ENCODE results near the gene THSD7B. TPM values are rescaled to one million over a fixed set of nuclear protein-coding genes. Genes with fewer than 3 reads are reported as not detected.

THSD7B gene
- total and polyA plus RNA-seq, 2 experiments from 2014 or later: 0.86 to 3.8 TPM

DNA sequence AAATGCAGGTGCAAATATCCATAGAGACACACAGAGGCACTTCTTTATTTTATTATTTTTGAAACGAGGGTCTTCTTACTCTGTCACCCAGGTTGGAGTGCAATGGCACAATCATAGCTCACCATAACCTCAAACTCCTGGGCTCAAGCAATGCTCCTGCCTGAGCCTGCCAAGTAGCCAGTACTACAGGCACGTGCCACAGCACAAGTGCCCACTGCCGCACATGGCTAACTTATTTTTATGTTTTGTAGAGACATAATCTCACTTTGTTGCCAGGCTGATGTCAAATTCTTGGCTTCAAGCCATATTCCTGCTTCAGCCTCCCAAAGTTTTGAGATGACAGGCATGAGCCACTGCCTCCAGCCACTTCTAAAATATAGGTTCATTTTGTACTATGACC, 537.6 kb downstream of the THSD7B start:
- Mint-ChIP-seq H3K9me3 (peaks cover 15% of the 10 kb centered on the region; the same call in 2 of the 3 replicates), H3K4me1 (no peaks in the 10 kb centered on the region), H3K4me3 (no peak overlapping the region), H3K27me3 (ENCODE audit: insufficient read depth, low read depth, poor library complexity) (no peaks in the 10 kb centered on the region), H3K36me3 (ENCODE audit: low read depth) (peaks cover 9% of the 10 kb centered on the region), H3K27ac (no peak overlapping the region)
- TF ChIP-seq ZNF331 (CRISPR knock-in tag; IDR thresholded peaks at IDR 0.05; ENCODE audit: low read depth) (no peak), EZH2phosphoT487 (IDR thresholded peaks at IDR 0.05; ENCODE audit: unreplicated experiment) (no peak), JUNB (IDR thresholded peaks at IDR 0.05; ENCODE audit: unreplicated experiment) (no peak), ZNF114 (CRISPR knock-in tag; IDR thresholded peaks at IDR 0.05) (no peak), STAT1 (IDR thresholded peaks at IDR 0.05; ENCODE audit: unreplicated experiment) (no peak), CREB1 (CRISPR knock-in tag; IDR thresholded peaks at IDR 0.05; ENCODE audit: low read depth) (no peak), EZH2 (IDR thresholded peaks at IDR 0.05; ENCODE audit: low read depth, unreplicated experiment) (no peak), POLR2AphosphoS5 (IDR thresholded peaks at IDR 0.05; ENCODE audit: low read depth) (no peak), NANOG (IDR thresholded peaks at IDR 0.05; ENCODE audit: borderline replicate concordance) (no peak)
- TF ChIP-seq, protein P1, sequence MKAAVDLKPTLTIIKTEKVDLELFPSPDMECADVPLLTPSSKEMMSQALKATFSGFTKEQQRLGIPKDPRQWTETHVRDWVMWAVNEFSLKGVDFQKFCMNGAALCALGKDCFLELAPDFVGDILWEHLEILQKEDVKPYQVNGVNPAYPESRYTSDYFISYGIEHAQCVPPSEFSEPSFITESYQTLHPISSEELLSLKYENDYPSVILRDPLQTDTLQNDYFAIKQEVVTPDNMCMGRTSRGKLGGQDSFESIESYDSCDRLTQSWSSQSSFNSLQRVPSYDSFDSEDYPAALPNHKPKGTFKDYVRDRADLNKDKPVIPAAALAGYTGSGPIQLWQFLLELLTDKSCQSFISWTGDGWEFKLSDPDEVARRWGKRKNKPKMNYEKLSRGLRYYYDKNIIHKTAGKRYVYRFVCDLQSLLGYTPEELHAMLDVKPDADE (IDR thresholded peaks at IDR 0.05): no peak
- TF ChIP-seq, protein P2, sequence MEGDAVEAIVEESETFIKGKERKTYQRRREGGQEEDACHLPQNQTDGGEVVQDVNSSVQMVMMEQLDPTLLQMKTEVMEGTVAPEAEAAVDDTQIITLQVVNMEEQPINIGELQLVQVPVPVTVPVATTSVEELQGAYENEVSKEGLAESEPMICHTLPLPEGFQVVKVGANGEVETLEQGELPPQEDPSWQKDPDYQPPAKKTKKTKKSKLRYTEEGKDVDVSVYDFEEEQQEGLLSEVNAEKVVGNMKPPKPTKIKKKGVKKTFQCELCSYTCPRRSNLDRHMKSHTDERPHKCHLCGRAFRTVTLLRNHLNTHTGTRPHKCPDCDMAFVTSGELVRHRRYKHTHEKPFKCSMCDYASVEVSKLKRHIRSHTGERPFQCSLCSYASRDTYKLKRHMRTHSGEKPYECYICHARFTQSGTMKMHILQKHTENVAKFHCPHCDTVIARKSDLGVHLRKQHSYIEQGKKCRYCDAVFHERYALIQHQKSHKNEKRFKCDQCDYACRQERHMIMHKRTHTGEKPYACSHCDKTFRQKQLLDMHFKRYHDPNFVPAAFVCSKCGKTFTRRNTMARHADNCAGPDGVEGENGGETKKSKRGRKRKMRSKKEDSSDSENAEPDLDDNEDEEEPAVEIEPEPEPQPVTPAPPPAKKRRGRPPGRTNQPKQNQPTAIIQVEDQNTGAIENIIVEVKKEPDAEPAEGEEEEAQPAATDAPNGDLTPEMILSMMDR (conservative IDR thresholded peaks at IDR 0.05; ENCODE audit: low read depth in 2 of 2): no peak
- TF ChIP-seq, protein P3, sequence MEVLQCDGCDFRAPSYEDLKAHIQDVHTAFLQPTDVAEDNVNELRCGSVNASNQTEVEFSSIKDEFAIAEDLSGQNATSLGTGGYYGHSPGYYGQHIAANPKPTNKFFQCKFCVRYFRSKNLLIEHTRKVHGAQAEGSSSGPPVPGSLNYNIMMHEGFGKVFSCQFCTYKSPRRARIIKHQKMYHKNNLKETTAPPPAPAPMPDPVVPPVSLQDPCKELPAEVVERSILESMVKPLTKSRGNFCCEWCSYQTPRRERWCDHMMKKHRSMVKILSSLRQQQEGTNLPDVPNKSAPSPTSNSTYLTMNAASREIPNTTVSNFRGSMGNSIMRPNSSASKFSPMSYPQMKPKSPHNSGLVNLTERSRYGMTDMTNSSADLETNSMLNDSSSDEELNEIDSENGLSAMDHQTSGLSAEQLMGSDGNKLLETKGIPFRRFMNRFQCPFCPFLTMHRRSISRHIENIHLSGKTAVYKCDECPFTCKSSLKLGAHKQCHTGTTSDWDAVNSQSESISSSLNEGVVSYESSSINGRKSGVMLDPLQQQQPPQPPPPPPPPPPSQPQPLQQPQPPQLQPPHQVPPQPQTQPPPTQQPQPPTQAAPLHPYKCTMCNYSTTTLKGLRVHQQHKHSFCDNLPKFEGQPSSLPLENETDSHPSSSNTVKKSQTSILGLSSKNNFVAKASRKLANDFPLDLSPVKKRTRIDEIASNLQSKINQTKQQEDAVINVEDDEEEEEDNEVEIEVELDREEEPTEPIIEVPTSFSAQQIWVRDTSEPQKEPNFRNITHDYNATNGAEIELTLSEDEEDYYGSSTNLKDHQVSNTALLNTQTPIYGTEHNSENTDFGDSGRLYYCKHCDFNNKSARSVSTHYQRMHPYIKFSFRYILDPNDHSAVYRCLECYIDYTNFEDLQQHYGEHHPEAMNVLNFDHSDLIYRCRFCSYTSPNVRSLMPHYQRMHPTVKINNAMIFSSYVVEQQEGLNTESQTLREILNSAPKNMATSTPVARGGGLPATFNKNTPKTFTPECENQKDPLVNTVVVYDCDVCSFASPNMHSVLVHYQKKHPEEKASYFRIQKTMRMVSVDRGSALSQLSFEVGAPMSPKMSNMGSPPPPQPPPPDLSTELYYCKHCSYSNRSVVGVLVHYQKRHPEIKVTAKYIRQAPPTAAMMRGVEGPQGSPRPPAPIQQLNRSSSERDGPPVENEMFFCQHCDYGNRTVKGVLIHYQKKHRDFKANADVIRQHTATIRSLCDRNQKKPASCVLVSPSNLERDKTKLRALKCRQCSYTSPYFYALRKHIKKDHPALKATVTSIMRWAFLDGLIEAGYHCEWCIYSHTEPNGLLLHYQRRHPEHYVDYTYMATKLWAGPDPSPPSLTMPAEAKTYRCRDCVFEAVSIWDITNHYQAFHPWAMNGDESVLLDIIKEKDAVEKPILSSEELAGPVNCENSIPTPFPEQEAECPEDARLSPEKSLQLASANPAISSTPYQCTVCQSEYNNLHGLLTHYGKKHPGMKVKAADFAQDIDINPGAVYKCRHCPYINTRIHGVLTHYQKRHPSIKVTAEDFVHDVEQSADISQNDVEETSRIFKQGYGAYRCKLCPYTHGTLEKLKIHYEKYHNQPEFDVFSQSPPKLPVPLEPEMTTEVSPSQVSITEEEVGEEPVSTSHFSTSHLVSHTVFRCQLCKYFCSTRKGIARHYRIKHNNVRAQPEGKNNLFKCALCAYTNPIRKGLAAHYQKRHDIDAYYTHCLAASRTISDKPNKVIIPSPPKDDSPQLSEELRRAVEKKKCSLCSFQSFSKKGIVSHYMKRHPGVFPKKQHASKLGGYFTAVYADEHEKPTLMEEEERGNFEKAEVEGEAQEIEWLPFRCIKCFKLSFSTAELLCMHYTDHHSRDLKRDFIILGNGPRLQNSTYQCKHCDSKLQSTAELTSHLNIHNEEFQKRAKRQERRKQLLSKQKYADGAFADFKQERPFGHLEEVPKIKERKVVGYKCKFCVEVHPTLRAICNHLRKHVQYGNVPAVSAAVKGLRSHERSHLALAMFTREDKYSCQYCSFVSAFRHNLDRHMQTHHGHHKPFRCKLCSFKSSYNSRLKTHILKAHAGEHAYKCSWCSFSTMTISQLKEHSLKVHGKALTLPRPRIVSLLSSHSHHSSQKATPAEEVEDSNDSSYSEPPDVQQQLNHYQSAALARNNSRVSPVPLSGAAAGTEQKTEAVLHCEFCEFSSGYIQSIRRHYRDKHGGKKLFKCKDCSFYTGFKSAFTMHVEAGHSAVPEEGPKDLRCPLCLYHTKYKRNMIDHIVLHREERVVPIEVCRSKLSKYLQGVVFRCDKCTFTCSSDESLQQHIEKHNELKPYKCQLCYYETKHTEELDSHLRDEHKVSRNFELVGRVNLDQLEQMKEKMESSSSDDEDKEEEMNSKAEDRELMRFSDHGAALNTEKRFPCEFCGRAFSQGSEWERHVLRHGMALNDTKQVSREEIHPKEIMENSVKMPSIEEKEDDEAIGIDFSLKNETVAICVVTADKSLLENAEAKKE (CRISPR knock-in tag; IDR thresholded peaks at IDR 0.05): no peak
- TF ChIP-seq, protein P4, sequence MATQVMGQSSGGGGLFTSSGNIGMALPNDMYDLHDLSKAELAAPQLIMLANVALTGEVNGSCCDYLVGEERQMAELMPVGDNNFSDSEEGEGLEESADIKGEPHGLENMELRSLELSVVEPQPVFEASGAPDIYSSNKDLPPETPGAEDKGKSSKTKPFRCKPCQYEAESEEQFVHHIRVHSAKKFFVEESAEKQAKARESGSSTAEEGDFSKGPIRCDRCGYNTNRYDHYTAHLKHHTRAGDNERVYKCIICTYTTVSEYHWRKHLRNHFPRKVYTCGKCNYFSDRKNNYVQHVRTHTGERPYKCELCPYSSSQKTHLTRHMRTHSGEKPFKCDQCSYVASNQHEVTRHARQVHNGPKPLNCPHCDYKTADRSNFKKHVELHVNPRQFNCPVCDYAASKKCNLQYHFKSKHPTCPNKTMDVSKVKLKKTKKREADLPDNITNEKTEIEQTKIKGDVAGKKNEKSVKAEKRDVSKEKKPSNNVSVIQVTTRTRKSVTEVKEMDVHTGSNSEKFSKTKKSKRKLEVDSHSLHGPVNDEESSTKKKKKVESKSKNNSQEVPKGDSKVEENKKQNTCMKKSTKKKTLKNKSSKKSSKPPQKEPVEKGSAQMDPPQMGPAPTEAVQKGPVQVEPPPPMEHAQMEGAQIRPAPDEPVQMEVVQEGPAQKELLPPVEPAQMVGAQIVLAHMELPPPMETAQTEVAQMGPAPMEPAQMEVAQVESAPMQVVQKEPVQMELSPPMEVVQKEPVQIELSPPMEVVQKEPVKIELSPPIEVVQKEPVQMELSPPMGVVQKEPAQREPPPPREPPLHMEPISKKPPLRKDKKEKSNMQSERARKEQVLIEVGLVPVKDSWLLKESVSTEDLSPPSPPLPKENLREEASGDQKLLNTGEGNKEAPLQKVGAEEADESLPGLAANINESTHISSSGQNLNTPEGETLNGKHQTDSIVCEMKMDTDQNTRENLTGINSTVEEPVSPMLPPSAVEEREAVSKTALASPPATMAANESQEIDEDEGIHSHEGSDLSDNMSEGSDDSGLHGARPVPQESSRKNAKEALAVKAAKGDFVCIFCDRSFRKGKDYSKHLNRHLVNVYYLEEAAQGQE (IDR thresholded peaks at IDR 0.05; ENCODE audit: unreplicated experiment): no peak
- Histone ChIP-seq H4K20me1 (replicated peaks; ENCODE audit: insufficient read depth) (no peaks in the 10 kb centered on the region), H3K4me2 (no peak overlapping the region), H3K27ac (ENCODE audit: low read depth) (no peak overlapping the region), H3K27me3 (ENCODE audit: insufficient read depth) (no peaks in the 10 kb centered on the region), H3K4me3 (no peak overlapping the region), H3K9me2 (ENCODE audit: insufficient read depth) (no peaks in the 10 kb centered on the region), H3K36me3 (ENCODE audit: insufficient read depth) (no peaks in the 10 kb centered on the region; the same call in 1 of the 2 replicates), H3K79me2 (replicated peaks; ENCODE audit: insufficient read depth) (no peaks in the 10 kb centered on the region), H3K4me1 (ENCODE audit: insufficient read depth) (no peaks in the 10 kb centered on the region), H3F3A (replicated peaks; ENCODE audit: low read depth) (no peaks in the 10 kb centered on the region), H2AFZ (no peak overlapping the region)
- DNase-seq (ENCODE audit: low spot score): no peak
- no peak for ATAC-seq
